HG03354 (cell line): ENCODE measurements around the gene ALKBH7.
"Not testable (repeated sequence)": the region's sequence is repeated elsewhere in the genome, so short reads cannot be mapped to it uniquely, and the experiment has no call there.

ENCODE experiments used
- ATAC-seq: cut with Tn5 transposase; IDR thresholded peaks from one replicate; pipeline ENCODE4 v1.9.1; 2021; ENCODE audit warnings: mild to moderate bottlenecking; ENCODE audit not compliant: unreplicated experiment, poor library complexity, severe bottlenecking

ALKBH7 gene

GRCh38 chr19:6393983-6394412 lies 21.4 kb downstream of the ALKBH7 start:
- peak; percentile 32 for ATAC-seq

- no peak for ATAC-seq
These were observed 22.2 kb downstream of the ALKBH7 start for GRCh38 chr19:6394831-6395230.

DNA sequence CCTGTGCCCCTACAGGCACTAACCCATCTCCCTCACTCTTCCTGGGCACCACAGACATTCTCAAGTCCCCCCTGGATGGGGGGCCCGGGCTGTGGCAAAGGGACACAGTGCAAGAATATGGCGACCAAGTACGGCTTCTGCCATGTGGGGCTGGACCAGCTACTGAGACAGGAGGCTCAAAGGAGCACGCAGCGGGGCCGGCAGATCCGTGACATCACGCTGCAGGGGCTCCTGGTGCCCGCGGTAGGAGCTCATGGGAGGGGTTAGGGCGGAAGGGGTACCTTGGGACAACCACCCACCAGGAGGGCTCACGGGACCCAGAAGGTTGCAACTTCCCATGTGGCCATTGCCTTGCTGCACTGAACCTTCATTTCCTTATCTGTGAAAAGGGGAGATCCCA lies 23.7 kb downstream of the ALKBH7 start:
- ATAC-seq = no peak

GRCh38 chr19:6400062-6400944 lies 27.7 kb downstream of the ALKBH7 start:
- ATAC-seq = not testable (repeated sequence)

DNA sequence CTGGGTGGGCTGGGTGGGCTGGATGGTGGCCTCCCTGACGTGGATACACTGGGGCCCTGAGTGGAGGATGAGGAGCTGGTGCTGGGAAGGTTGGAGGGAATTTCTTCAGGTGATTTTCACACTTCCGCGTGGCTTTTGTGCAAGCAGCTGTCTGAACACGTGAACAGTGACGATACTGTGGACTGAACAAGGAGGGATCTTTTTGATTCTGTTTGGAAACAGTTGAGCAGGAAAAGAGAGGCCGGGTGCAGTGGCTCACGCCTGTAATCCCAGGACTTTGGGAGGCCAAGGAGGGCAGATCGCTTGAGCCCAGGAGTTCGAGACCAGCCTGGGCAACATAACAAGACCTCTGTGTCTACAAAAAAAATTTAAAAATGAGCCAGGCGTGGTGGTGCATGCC lies 29.5 kb downstream of the ALKBH7 start:
- no peak for ATAC-seq

GRCh38 chr19:6402837-6403608 lies 30.4 kb downstream of the ALKBH7 start:
- no peak for ATAC-seq

DNA sequence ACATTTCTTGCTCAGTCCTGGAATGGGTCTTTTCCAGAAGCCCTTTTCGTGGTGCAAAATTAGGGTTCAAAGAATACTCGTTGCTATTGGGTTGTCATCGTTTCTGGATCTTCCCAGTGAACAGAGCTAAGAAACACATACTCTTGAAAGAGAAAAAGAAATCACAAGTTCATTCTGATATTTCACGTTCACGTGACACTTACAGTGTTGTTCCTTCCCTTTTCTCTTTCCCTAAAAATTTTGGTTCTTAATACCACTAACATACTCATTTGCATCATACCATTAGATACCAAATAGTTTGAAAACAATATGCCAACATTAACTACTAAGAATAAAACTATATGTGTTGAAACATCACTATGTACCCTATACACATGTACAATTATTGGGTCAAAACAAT lies 33.8 kb downstream of the ALKBH7 start:
- ATAC-seq = no peak

- no peak for ATAC-seq
These were observed 36.8 kb downstream of the ALKBH7 start for GRCh38 chr19:6409346-6409745.

- ATAC-seq = no peak
These were observed 39.5 kb downstream of the ALKBH7 start for GRCh38 chr19:6412061-6412446.

GRCh38 chr19:6412447-6413091 lies 40.0 kb downstream of the ALKBH7 start:
- ATAC-seq = no peak

- ATAC-seq = no peak
These were observed 40.7 kb downstream of the ALKBH7 start for GRCh38 chr19:6413291-6413690.

DNA sequence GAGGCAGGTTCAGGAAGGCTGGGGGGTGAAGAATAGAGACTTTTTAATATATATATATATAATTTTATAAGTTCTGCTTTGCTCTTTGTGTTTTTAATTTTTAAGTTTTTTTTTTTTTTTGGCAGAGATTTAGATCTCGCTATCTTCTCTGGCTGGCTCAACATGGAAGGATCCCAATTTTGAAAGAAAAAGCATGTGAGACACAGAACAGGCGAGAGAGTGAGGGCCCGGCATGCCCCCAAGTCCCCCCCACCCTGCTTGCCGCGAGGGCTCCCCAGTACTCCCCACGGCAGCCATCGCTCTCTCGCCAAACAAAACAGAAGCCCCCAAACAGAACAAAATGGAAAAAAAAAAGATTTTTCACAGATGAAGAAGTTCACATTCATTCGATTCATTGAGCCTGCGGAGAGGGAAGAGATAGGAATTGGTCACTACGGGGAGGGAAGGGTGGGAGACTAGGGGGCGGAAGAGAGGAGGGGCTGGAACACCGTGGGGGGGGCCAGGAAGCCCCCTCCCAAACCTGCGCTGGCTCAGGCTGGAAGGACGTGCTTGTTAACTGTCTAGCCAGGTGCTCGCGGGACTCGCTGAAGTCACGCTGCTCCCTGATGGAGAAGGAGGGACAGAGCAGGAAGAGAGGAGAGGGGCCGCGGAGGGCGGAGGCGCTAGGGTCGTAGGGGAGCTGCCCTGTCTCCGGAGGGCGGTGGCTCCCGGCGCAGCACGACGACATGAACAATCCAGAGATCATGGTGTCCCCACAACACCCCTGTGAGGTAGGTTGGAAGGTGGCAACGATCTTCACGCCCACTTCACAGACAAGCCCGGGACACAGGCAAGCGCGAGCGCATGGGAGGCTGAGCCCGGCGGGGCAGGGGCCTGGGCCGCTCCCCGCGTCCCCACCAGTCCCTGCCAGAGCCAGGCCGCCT lies 41.4 kb downstream of the ALKBH7 start:
- no peak for ATAC-seq

GRCh38 chr19:6414793-6415590 lies 42.4 kb downstream of the ALKBH7 start:
- no peak for ATAC-seq

GRCh38 chr19:6415591-6416190 lies 43.1 kb downstream of the ALKBH7 start:
- ATAC-seq = no peak

DNA sequence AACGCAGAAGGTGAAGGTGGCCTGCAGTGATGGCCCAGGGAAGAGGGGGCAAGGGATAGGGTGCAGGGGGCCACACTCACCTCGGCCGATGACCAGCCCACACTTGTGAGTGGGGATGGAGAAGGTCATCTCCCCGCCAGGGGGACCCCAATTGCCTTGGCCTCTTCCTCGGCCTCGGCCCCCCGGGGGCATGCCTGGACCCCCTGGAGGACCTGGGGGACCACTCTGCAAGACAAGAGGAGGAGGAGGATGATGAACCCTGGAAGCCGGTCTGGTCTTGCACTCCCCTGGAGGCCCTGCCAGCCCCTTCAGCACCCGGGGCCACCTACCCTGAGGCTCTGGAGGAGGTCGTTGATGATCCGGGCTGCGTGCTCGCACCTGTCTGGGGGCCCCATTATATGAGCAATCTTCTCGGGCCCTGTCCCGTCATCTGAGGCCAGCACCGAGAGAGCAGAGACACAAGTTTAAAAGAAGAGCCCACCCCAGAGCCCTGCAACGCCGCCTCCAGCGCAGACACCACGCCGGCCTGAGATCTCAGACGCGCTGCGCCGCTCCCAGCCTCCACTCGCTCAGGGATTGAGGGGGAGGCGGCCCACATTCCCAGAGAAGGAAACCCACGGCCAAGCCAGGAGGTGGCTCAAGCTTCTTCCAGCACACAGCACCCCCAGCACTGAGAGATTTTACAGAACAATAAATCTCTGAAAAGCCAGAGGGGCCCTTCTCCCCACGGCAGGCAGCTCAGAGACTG lies 44.2 kb downstream of the ALKBH7 start:
- ATAC-seq = no peak

DNA sequence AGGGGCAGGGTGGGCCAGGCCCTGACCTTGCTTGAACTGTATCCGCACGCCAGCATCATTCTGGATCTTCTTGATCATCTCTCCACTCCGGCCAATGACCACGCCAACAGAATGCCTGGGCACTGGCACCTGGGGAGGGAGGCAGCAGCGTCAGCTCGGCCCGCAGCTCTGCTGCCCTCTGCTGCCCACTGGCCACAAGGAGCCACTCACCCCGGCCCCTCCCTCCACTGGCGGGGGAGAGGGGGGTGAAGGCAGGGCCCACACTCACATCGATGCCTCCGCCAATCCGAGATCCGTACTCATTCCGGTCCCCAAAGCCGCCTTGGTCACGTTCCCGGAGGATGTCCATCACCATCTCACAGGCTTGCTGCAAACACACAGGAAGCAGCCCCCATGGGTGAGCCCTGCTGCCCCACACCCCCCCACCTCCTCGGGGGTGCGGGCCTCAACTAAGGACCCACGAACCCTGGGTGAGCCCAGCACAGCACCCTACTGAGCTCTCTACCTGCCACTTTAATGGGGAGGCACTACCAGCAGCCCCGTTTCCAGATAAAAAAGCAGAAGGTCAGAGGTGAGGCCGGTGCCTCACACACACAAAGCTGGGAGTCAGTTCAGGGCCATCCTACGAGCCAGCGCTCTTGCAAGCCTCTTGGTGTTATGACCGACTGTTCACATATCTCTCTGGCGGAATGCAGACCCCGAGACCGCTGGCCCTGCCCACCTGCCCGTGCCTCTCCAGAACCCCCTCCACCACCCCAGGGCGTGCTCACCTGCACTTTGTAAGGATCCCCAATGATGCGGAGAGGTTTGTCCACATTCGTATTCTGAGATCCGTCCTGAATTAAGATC lies 45.3 kb downstream of the ALKBH7 start:
- no peak for ATAC-seq

DNA sequence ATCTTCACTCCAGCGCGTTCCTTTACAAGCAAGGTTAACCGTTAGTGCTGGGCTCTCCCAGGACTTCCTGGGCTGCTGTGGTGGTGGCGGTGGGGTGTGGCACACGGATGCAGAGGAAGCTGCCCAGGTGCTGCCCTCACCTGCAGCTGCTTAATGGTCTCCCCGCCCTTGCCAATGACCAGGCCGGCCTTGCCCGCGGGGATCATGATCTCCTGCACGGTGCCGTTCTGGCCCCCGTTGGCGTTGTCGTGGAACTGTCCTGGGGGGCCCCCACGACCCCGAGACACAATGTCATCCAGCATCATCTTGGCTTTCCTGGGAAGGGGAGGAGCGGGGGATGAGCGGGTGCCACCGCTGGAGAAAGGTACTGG lies 46.0 kb downstream of the ALKBH7 start:
- ATAC-seq = no peak
